NCI-H128 (cell line): ENCODE data around the gene TXNRD2.
"Not testable (repeated sequence)": the region's sequence is repeated elsewhere in the genome, so short reads cannot be mapped to it uniquely, and the experiment has no call there.

Experiments
- DNase-seq: peaks from one replicate; lab custom pipeline; 2025; ENCODE audit not compliant: unreplicated experiment; lab: John Stamatoyannopoulos, UW

TXNRD2 gene

DNA sequence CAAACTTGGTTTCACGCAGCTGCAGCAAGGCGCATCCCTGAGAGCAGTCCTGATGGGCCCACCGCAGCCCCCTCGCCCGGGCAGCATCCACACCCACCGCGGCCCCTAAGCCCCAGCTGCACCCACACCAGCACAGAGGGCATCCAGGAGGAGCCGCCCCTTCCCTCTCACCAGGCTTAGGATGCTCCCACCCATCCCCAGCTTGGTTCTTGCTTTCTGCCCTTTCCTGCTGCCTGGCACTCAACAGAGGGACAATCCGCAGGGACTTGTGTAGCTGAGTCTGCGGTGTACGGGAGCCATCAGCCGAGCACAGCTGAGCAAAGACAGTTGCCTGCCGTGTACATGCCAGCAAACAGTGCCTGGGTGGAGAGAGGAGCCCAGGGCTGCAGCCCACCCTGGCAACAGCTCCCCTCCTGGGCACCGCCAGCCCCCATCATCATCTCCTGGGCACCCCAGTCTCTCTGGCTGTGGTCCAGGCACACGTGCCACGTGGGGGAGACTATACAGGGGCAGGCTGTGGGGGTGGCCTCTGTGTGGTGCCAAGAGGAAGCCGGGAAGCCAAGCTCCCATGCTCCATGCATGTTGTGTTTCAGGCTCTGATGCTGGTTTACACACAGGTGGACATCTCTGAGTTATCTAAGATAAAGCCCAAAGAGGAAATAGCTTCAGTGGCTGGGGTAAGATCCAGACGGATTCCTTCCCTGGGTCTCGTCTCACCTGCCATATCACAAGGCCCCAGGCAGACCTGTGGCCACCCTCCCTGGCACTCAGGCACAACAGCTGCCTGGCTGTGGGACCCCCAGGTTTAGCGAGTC lies 50.9 kb downstream of the TXNRD2 start:
- no peak for DNase-seq

DNA sequence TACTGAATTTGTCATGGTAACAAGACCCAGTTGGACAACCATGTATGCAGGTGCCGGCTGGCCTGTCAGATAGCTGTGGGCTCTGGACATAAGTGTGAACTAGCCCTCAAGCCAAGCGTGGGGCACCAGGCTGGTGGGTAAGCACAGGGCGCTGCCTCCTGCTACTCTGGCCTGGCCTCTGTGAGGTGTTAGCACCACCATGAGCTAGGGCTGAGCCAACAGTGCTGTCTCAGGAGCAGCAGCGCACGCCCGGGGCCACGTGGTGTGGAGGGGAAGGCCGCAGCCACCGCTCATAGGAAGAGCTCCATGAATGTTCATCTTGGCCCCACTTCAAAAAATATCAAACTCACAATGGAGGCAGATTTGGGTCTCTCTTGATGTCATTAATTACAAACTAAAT lies 51.7 kb downstream of the TXNRD2 start:
- DNase-seq = no peak

DNA sequence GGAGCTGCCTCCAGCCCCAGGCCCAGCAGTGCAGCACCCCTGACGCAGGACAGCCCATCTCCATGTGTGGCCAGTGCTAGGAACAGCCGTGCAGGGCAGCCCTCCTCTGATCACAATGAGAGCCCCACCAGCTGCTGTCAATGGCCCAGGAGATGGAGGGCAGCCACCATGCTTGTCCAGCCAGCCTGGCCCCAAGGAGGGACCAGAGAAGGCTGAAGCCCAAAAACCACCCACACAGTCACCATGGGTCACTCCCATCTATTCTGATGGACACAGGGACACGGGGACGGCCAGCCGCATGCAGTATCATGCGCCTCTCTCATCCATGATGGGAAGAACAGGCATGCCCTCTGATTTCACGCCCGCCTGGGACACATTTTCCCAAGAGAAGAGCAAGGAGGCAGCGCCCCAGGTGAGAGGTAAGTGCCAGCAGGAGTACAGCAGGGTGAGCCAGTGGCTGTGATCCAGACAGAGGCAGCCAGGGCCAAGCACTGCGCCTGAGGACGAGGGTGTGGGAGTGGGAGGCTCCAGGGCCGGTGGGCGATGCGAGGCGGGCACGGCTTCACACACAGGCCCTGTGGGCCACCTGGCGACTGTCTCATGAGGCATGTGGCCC lies 53.4 kb downstream of the TXNRD2 start:
- DNase-seq = no peak

DNA sequence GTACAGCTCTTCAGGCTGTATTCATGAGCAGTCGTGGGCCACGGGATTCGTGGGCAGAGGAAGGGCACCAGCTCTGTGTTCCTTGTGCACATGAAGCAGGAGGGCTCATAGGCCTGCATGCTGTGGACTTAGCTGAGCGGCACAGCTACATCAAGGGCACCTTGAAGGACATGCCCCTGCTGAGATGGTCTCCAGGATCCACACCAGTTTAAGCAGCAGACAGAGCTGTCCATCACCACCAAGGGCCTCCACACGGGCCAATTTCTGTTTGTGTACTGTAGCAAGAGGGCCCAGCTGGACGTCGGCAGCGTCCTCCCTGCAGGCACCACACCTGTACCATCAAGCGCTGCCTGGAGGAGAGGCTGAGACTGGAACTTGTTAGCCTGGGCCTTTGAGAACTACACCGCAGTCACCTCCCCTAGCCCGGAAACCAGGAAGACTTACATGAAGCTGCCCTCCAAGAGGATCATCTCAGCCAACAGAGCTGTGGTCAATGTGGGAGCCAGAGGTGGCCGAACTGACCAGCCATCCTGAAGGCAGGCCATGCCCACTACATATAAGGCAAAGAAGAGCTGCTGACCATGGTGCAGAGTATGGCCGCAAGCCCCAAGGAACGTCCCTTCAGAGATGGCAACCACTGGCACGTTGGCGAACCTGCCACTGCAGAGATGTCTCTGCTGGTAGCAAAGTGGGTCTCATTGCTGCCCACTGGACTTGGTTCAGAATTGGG lies 54.2 kb downstream of the TXNRD2 start:
- DNase-seq = no peak

DNA sequence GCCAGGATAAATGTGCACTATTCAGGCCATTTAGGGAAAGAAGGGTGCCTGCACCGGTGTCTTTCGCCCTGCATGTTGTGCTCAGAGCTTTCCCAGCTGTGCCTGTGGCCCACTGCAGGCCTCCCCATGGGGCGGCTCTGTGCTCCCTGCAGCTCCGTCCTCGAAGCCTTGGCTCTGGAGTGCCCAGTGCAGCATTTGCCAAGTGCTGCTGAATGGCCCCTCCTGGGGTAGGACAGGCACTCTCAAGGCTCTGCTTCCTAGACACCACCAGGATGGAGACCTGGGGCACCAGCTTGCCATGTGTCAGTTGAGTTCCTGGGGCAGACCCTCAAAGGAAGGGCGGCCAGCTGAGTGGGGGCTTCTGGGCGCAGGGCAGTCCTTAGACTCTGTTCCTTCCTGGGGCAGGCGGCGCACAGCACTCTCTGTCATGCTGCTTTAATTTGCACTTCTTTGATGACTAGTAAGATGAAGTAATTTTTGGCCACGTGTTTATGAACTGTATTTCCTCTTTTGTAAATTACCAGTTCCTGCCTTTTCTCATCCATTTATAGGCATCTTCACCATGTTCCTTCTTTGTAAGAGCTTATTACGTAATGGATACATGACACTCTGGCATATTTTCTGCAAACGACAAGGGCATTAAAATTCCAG lies 54.9 kb downstream of the TXNRD2 start:
- DNase-seq = no peak

DNA sequence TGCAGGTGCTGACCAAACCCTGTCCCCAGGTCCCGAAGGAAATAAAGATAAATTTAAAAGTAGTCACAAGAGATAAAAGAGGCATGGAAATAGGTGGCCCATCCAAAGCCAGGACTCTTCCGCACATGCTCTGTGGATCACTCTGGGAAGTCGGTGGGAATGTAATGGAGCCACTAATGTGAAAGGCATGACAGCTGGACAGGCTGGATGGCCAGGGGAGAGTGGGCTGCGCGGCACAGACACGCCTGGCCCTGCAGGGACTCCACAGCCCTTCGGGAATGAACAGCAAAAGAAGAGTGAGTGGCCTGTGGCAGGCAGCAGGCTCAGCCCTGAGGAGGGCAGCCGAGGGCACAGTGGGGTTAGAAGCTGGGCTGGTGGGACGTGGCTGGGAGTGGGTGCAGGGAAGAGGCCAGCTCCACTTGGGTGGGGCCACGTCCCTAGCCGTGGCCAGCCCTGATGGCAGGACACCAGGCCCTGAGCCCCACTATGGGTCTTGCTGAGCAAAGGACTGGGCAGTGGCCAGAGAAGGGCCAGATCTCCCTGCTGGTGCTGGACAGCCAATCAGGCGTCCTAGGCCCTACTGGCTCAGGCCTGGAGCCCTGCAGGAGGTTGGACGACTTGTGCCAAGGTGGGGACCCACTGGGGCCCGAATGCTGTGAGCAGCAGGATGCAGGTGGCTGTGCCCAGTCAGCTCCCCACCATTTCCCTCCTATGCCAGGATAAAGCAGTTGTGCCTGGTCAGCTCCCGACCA lies 55.6 kb downstream of the TXNRD2 start:
- DNase-seq = no peak

DNA sequence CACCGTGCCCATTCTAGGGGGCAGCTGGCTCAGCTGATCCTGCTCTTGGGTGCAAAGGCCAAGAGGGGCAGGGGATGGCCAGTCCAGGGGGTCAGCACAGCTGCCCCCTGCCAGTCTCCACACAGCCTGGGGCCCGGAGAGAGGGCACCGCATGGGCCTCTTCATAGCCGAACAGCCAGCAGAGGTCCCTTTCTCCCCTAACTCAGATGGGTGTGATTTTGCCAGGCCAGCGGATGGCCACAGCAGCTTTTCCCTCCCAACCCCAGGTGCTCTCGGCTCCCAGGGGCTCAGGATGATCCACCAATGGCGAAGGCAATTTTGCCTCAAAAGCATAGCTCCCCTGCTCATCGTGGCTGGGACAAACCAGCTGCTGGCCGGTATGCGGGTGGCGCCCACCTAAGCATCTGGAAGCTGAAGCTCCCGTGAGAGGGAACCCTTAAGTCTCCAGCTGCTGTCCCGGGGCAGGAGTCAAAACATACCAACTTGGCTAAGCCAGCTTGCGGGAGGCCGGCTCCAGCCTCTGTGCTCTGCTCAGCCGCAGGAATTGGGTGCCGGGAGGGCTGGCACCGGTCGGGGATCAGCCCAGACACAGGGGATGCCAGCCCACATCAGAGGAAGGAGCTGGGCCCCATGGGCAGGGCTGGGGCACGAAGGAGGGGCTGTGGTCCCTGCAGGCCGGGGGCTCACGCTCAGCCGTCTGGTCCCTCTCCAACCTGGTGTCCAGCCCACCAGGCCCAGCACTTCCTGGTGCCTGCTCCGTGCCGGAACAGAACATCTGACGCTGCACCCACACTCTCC lies 56.5 kb downstream of the TXNRD2 start:
- no peak for DNase-seq

DNA sequence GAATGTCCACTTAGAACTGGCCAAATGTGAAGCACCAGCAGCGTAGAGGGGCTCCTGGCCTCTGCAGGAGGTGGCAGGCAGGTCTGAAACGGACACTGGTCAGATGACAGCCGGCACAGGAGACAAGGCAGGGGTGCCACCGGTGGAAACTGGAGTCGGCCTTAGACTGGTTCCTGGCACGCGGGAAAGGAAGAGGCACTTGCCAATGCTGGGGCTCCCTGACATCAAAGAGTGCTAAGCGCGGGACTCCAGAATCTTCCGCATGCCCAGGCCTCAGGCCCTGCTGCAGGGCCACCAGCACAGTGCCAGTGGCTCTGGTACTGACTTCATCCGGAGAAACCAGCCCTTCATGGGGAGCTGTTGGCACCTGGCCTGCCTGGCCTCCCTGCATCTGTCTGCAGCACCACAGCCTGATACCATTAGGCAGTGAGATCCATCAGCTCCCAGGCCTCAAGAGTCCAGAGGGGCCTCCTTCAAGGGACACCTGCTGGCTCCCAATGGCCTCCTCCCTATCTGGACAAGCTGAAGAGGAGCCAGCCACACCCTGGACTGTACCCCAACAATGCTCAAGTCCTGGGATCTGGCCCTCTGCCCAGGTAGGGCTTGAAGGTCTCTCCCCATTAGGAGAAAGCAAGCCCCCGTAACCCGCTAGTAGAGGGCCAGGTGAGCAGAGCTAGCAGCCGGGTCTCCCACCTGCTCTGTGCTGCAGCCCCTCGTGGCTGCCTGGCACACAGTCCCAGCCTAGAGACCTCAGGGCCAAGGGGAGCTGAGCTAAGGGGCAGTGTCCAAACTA lies 57.3 kb downstream of the TXNRD2 start:
- DNase-seq = no peak

DNA sequence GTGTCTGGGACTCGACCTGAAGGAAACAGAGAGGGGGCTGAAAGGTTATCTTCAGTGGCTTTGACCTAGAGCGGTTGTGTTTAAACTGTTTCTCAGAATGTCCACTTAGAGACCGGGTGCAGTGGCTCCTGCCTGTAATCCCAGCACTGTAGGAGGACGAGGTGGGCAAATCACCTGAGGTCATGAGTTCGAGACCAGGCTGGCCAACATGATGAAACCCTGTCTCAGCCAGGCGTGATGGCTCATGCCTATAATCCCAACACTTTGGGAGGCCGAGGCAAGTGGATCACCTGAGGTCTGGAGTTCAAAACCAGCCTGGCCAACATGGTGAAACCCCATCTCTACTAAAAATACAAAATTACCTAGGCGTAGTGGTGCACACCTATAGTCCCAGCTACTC lies 58.2 kb downstream of the TXNRD2 start:
- DNase-seq = not testable (repeated sequence)

DNA sequence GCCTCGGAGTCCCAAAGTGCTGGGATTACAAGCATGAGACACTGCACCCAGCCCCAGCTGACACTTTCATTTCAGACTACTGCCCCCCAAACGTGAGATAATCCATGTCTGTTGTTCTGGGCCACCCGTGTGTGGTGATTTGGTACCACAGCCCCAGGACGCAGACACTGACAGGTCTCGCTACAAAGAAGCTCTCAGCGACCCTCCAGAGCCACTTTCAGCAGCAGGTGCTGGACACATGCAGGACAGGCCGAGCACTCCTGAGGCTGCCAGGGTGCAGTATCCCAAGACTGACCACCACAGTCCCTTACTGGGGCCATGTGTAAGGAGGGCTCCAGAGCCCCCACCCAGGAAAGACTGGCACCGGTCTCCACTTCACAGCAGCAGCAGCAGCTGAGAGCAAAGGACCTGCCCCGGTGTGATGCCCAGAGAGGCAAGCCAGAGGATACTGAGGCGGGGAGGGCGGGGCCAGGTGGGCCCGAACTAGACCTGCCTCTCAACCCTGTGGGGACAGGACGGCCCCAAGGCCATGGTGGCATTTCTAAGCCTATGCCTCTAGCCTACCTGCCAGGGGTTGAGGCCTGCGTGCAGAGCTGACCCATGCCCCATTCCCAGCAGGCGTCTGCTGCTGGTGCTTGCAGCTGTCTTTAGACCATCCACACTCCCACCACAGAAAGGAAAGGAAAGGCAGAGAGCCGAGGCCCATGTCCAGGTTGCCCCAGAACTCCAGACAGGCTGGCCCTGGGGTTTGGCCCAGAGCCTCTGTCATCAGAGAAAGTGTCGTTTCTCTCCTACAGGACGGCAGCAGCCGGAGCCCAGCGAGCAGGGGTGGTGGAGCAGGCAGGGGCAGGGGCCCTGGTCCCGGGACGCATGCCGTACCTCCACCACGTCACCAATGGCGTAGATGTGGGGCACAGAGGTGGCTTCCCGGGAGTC lies 58.9 kb downstream of the TXNRD2 start:
- no peak for DNase-seq

DNA sequence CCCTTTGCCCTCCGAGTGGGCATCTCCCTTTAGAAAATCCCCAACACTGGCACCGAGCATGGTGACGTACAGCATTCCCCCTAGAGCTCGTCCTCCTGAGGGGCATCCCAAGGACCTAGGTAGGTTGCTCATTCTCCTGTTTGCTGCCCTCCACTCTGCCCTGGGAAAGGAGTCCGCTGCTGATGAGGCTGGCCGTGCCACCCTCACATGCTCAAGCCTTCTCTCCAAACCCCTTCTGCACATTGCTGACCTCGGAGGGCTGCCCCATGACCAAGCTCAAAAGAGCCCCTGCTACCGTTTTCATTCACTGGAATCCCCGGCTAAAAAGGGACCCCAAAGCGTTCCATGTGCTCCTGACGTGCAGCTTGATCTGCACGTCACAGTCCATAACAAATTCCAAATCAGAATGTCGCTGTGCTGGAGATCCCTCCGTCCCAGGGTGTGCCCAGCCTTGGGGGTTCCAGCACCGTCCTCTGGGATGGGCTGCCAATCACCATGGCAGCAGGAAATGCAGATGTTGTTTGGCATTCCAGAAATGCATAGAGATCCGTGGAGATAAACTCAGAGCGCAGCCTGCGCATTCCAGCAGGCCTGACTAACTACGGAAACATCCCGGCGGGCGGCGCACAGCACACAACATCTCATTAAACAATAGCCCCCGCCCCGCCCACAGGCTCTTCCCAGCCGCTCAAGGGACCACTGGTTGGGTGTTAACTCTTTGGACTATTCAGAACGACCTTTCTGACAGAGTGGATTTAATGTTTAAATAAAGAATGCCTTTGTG lies 60.6 kb downstream of the TXNRD2 start:
- no peak for DNase-seq

DNA sequence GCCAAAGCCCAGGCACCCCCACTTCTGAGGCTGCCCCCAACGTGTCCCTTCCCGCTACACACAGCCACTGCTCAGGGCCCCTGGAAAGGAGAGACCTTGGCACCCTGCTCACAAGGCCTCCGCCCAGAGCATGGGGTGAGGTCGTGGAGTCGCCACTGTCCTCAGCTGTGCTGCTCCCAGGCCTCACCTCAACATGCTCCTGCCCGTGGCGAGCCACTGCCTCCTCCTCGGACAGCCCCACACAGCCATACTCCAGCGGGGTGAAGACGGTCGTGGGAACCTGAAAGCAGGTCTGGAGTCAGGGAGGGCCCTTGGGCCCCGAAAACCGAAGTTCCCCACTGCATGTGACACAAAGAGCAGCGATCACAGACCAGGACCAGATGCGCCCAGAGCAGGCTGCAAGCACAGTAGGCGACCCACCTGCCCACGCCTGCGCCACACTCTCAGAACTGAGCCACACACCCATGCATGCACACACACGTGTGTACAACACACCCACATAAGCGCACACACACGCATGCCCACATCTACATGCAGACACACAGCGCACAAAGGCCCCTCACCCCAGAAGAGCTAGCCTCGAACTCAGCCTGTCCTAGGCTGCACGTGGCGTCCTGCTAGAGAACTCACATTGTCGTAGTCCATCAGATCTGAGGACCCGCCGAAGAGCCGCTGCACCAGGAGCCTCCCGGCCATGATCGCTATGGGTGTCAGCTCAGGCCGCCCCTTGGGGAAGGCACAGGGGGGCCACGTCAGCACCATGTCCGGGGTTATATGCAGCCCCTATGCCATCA lies 61.4 kb downstream of the TXNRD2 start:
- DNase-seq = no peak

DNA sequence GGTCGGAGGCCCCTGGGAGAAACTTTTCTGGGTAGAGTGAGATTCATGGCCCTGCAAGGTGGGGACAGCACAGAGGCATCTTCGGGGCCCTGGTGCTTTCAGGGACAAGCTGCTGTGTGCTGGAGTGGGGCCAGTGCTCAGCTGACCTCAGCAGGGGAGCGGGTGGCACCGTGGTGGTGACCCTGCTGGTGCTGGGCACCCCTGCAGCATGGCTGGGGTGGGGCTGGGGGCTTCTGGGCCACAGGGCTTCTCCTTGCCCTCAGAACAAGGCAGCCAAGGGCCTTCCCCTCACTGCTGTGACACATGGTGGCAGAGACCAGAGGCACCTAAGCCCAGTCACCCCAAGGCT lies 62.0 kb downstream of the TXNRD2 start:
- DNase-seq = no peak

DNA sequence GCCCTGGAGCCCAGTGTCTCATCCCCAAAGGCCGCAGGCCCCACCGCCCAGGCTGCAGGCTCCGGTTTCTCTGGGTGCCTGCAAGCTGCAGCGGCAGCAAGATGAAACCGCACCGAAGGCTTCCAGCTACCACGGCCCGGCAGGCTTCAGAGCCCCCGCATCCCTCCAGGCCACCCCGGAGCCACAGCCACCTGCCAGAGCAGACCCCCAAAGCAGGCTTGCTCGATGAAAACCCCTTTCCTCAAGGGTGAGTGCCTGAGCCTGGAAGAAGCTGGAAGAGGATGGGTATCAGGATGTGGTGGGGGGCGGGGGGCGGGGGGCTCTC lies 62.4 kb downstream of the TXNRD2 start:
- no peak for DNase-seq

DNA sequence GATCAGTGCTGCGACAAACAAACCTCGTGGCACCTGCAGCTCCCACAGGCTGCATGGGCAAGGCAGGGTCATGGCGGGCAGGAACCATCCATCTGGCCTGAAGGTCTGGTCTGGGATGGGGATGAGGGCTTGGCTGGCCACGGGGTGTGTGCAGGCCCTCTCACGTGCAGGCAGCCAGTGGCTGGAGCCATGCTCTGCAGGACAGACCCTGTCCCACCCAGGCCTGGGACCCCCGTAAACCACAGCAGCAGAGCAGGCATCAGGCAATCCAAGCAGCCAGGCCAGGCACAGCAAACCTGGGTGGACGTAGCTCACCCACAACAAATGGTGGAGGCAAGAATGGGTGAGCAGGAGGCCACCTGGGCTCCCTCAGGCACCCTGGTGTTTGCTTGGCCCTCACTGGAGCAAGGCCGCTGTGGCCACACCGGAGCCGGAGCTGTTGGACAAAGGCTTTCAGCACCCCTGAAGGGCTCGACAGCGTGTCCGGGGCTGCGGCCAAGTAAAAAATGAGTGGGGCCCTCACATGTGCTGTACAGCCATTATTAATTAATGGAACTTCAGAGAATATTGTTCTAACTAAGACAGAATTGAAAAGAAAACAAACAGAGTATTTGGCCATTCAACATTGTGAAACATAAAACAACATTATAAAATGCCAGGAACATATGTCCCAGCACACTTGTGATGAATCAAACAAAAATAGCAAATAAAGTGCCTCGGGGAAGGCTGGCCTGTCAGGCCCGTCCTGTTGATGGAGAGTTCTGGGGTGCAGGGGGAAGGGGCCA lies 63.0 kb downstream of the TXNRD2 start:
- no peak for DNase-seq
